ENCODE results near the gene DACT1.
"Not testable (repeated sequence)": the region's sequence is repeated elsewhere in the genome, so short reads cannot be mapped to it uniquely, and the experiment has no call there.

DACT1 gene, protein sequence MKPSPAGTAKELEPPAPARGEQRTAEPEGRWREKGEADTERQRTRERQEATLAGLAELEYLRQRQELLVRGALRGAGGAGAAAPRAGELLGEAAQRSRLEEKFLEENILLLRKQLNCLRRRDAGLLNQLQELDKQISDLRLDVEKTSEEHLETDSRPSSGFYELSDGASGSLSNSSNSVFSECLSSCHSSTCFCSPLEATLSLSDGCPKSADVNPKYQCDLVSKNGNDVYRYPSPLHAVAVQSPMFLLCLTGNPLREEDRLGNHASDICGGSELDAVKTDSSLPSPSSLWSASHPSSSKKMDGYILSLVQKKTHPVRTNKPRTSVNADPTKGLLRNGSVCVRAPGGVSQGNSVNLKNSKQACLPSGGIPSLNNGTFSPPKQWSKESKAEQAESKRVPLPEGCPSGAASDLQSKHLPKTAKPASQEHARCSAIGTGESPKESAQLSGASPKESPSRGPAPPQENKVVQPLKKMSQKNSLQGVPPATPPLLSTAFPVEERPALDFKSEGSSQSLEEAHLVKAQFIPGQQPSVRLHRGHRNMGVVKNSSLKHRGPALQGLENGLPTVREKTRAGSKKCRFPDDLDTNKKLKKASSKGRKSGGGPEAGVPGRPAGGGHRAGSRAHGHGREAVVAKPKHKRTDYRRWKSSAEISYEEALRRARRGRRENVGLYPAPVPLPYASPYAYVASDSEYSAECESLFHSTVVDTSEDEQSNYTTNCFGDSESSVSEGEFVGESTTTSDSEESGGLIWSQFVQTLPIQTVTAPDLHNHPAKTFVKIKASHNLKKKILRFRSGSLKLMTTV
- 4.5 reads per million, percentile 18 among the genes with 10 or more reads in this experiment for total RNA-seq

DNA sequence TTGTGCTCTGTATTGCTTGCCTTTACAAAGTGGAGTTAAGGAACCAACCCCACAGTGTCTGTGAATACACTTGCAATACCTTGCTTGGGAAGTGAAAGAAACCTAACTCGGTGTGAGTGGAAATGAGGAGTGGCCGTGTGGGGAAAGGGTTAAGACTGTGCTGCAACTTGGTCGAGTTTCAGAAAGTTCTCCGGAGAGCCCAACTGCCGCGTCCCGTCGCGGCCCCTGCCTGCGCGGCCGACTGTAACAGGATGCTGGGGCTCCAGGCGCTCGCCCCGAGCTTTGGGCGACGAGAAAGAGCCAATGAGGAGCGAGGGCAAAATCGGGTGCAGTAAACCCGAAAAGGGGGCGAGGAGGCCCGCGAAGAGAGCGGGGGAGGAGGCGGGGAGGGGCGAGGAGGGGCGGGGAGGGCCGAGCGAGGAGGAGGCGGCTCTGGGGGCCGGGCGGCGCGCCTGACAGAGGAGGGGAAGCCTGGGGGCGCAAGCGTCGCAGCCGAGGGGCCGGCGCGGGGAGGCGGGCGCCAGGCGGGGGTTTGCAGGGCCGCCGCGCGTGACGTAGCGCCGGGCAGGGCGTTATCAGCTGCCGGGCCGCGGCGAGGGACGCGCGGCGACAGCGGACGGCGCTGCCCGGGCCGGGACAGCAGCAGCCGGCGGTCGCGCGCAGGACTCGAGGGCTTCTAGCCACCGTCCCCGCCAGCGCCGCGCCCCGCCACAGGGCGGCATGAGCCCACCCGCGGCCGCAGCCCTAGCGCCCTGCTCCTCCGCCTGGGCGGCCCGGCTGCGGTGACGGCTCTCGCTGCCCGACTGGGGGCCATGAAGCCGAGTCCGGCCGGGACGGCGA lies at the start of gene DACT1:
DACT1 (plus strand) TSS at position 572 of the 840 bp plus-strand sequence; CDS start at position 813, 241 bp downstream.
- no peak for DNase-seq

GRCh38 chr14:58588321-58588720 lies 49.4 kb upstream of the DACT1 start:
- not testable (repeated sequence) for DNase-seq

- no peak for DNase-seq
Observed at GRCh38 chr14:58593977-58594376, 43.8 kb upstream of the DACT1 start.

- DNase-seq = no peak
Observed at GRCh38 chr14:58597041-58597440, 40.7 kb upstream of the DACT1 start.

DNA sequence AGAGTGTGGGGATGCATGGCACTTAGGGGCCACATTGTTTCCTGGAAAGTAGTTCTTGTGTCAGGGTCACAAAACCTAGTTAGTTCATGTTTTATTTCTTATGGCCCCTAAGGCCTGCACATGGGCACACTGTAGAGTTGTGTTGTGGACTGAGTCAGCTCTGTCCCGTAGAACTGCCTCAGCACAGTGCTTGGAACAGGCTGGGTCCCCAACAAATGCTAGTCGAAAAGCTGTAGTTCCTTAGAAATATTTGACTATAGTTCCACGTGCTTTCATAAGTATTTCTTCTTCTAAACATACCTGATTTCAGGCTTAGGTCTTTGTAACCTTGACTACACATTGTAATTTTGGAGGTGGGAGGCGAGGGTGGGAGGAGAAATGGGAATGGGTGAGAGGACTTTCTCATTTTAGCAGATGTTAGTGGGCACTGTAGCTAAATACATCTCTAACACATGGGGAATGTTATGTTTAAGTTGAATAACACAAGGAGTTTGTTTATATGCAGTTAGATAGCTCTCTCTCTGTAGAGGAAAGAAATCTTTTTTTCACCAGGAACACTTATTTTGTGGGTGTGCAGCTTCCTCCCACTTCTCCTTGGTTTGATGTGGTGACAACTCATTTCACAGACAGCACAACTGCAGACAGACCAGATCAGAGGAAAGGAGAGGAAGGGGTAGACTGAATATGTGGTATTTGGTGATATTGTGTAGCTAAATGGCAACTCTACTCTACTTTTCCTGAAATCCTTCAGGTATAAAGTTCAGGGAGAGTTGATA lies 39.5 kb upstream of the DACT1 start:
- DNase-seq = no peak

DNA sequence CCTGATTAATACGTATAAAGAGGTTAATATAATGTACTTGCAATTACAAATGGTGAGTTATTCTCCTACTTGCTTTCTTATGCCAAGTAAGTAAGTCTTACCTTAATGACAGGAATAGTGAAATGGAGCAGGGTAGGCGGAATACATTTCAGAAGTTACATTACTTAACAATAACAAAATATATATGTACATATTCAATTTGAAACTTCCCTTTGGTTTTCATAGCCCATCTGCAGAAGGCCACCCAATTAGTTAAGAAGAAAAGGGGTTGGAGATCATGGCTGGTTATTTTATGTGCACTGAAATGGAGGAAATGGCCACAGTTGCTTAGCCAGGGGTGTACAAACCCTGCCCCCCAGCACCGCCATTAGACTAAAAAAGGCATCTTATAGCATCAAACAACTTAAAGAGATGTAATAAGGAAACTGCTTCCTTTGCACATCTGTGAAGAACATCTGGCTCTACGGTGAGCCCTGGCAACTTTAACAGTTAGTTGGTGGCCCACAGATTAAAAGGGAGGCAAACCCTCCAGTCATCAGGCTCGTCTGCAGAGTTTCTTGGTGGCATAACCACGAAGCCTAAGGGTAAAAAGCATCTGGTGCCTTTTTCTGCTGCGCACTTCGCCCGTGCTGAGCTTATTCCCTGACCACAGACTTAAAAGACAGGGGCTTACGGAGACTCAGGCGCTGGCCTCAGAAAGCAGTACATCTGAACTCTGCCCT lies 38.8 kb upstream of the DACT1 start:
- no peak for DNase-seq

- no peak for DNase-seq
Observed at GRCh38 chr14:58599707-58600106, 38.1 kb upstream of the DACT1 start.

DNA sequence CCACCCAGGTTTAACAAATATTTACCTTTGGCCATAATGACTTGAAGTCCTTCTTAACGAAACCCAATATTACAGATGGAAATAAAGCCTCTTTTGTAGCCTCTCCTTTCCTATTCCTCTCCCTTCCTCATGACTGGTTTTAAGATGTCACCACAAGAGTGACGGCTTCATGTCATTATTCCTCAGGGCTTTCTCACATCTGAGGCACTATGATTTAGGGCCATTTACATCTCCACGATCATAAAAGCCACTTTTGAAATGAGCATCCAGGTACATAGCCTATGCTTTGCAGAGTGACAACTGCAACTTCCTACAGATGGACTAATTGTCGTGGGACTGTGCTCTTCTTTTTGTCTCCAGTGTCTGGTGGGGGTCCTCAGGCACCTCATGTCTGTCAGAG lies 32.3 kb upstream of the DACT1 start:
- DNase-seq = no peak

DNA sequence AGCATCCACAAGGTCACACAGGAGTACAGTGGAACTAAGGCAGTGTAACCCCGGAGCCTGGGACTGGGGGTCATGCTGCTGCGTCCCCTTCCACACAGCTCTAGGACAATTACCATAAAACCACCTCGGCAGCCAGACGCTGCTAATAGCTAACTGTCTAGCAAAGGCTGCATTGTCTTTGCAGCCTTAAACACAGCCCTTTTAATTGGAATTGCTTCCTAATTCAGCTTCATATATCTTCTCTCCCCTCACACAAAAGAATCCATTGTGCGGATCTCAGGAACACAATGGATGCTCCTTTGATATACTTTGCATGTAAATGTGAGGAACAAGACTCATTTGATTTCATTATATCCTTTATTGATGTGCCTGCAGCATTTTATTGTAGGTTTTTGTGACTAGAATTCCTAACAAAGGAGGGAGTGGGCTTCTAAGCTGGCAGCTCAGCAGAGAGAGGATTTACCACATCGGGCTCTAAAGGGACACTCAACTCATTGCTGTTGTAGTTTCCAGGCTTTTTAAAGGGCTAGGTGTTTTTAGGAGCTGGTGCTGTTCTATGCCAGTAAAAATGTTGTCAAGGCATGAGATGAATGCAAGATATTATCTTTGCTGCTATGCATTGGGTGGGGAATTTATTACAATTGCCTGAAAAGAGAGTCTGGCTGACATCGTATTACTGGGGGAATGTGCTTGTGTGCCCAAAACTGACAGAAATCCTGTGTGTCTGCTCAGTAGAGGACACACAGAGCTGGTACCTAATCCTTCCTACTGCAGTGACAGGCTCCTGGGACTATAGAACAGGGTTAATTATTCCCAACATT lies 30.4 kb upstream of the DACT1 start:
- DNase-seq = no peak

GRCh38 chr14:58607952-58608317 lies 29.8 kb upstream of the DACT1 start:
- no peak for DNase-seq

DNA sequence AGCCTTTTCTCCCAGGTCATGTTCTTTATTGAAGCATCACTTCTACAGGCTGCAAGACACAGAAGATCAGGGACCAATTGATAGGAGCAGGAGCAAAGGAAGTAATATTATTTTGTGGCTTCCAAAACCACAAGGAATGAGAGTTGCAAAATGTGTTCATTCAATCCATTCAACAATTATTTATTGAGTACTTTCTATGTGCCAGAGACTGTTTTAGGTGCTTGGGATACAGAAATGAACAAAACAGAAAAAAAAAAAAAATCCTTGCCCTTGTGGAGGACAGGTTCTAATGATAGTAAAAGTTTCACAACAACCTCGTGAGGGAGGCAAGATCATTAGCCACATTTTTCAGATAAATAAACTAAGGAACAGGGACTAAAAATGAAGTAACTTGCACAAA lies 20.1 kb upstream of the DACT1 start:
- no peak for DNase-seq

GRCh38 chr14:58620011-58620410 lies 17.8 kb upstream of the DACT1 start:
- DNase-seq = no peak

- no peak for DNase-seq
Observed at GRCh38 chr14:58625438-58625837, 12.3 kb upstream of the DACT1 start.

GRCh38 chr14:58626431-58626831 lies 11.3 kb upstream of the DACT1 start:
- no peak for DNase-seq

DNA sequence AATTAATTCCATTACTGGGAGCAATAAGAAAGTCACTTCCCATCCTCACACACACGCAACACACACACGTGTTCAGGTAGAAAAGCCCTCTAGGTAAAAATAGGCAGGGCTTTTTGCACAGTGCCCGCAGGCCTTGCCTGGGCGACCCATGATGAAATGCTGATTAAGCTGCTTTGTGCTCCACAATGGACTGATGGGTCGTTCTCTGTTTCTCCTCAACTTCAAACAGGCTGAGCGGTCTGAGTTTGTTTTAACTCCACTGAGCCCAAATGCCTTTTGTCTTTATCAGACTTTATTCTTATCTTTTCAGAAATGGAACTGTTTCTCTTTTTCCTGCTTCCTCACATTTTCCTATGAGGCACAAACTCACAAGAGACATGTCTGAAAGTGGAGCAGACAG lies 9.4 kb upstream of the DACT1 start:
- DNase-seq = no peak

- no peak for DNase-seq
Observed at GRCh38 chr14:58629281-58629680, 8.5 kb upstream of the DACT1 start.

DNA sequence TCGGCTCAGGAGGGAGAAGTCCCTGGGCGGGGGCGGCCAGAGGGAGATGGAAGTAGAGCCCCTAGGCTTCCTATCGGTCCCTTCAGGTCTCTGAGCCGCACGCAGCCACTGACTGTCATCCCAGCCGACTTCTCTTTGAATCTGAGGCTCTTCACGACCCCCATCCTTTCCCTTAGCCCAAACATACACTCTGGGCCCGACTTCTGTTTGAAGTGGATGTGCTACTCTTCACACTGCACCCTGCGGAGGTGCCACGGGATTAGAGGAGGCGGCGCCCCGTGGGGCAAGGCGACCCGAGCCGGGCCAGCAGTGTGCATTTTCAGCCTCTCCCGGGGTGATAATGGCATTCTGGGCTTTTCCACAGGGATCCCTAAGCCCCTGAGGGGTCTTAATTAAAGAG lies 6.0 kb upstream of the DACT1 start:
- no peak for DNase-seq

GRCh38 chr14:58633831-58634230 lies 3.9 kb upstream of the DACT1 start:
- no peak for DNase-seq

DNA sequence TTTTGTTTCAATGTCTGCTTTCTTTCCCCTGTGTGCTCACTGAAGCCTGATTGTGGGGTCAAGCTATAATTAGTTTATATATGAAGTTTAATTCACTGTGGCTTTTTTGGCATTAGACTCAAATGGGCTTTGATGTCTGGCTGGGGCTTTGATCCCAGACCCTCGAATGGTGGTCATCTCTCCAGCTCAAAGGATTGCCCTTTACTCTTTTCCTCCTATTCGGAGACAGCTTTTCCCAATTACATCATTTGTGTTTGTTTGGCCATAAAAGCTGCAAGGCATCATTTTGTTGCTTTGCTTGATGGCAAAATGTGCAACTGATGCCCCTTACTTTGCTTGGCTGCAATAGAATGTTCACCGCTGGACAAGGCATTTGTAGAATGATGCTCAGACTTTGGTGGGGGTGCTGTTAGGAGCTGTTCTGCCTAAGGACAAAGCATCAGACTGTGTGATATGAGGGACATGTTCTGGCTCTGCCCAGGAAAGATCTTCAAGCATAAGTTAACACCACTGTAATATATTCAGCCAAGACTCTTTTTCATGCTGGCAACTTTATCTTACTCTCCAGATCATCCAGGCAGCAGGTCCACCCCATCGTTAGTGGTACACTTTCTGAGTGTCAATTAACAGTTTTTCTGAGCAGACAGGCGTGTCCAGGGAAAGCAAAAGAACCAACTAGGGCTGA lies 3.2 kb upstream of the DACT1 start:
- DNase-seq = no peak

Measured in effector CD4-positive, alpha-beta T cell (primary cell).